GM12892 (cell line): ENCODE results near the gene MBD5.
A peak's percentile ranks its signal among the peaks of the same experiment; 100 is the strongest.

ENCODE experiments used
- DNase-seq: peaks from one replicate; pipeline ENCODE4 v3.0.0; 2011; ENCODE audit not compliant: insufficient read length
- FAIRE-seq: peaks from 2 replicates; lab custom pipeline; 2011; peaks lifted over from hg19 to GRCh38; lab: Jason Lieb, UNC
- POLR2A ChIP-seq: IDR thresholded peaks from 2 replicates; pipeline ENCODE4 v1.6.1; 2011; ENCODE audit warnings: low read depth, low read length, control low read depth
- POLR2AphosphoS5 ChIP-seq: IDR thresholded peaks from 2 replicates; pipeline ENCODE4 v1.6.1; 2011; ENCODE audit warnings: low read depth, low read length, control low read depth
- TAF1 ChIP-seq: IDR thresholded peaks from 2 replicates; pipeline ENCODE4 v1.6.1; 2011; ENCODE audit warnings: low read depth, mild to moderate bottlenecking, control low read depth, low read length, borderline replicate concordance

Gene MBD5

GRCh38 chr2:148486655-148487054 lies 465.8 kb downstream of the MBD5 start:
- TF ChIP-seq TAF1, result no peak
- TF ChIP-seq POLR2A, result no peak
- TF ChIP-seq POLR2AphosphoS5, result no peak
- no peak for FAIRE-seq

GRCh38 chr2:148487439-148487838 lies 466.5 kb downstream of the MBD5 start:
- FAIRE-seq (no peak), DNase-seq (no peak)
- TF ChIP-seq POLR2AphosphoS5, result no peak
- TF ChIP-seq TAF1, result no peak
- no peak for TF ChIP-seq POLR2A

More at GRCh38 chr2:148486655-148487054, 465.8 kb downstream of the MBD5 start:
- no peak for DNase-seq

GRCh38 chr2:148490840-148491439 lies 470.0 kb downstream of the MBD5 start:
- no peak for TF ChIP-seq POLR2AphosphoS5
- TF ChIP-seq POLR2A, result no peak
- no peak for TF ChIP-seq TAF1
- FAIRE-seq (no peak), DNase-seq (no peak)

- DNase-seq (no peak), FAIRE-seq (no peak)
- TF ChIP-seq POLR2A (no peak), TAF1 (no peak), POLR2AphosphoS5 (no peak)
Observed at GRCh38 chr2:148493822-148494563, 473.1 kb downstream of the MBD5 start.

GRCh38 chr2:148495586-148495985 lies 474.7 kb downstream of the MBD5 start:
- TF ChIP-seq POLR2A, result no peak
- TF ChIP-seq POLR2AphosphoS5, result no peak
- DNase-seq, result no peak
- no peak for FAIRE-seq

GRCh38 chr2:148501545-148501944 lies 480.7 kb downstream of the MBD5 start:
- FAIRE-seq (no peak), DNase-seq (no peak)
- TF ChIP-seq POLR2A (no peak), POLR2AphosphoS5 (no peak), TAF1 (no peak)

GRCh38 chr2:148503516-148503915 lies 482.6 kb downstream of the MBD5 start:
- no peak for DNase-seq
- no peak for FAIRE-seq

GRCh38 chr2:148507970-148508369 lies 487.1 kb downstream of the MBD5 start:
- DNase-seq, result no peak
- no peak for FAIRE-seq
- TF ChIP-seq TAF1, result no peak
- no peak for TF ChIP-seq POLR2AphosphoS5
- TF ChIP-seq POLR2A, result no peak

More at GRCh38 chr2:148503516-148503915, 482.6 kb downstream of the MBD5 start:
- TF ChIP-seq TAF1 (no peak), POLR2AphosphoS5 (no peak), POLR2A (no peak)

GRCh38 chr2:148508878-148509287 lies 488.0 kb downstream of the MBD5 start:
- TF ChIP-seq POLR2AphosphoS5 (no peak), POLR2A (no peak), TAF1 (no peak)
- FAIRE-seq (no peak), DNase-seq (no peak)

- TF ChIP-seq POLR2AphosphoS5, result no peak
- no peak for TF ChIP-seq POLR2A
- no peak for TF ChIP-seq TAF1
- DNase-seq (peak; percentile 49), FAIRE-seq (peak; percentile 96)
Observed at GRCh38 chr2:148509288-148509902, 488.5 kb downstream of the MBD5 start.

- FAIRE-seq, result no peak
- TF ChIP-seq POLR2A (no peak), POLR2AphosphoS5 (no peak), TAF1 (no peak)
- DNase-seq, result no peak
Observed at GRCh38 chr2:148511883-148512282, 491.0 kb downstream of the MBD5 start.
